ENCODE measurements around the gene IL1RAP.

The IL1RAP gene

DNA sequence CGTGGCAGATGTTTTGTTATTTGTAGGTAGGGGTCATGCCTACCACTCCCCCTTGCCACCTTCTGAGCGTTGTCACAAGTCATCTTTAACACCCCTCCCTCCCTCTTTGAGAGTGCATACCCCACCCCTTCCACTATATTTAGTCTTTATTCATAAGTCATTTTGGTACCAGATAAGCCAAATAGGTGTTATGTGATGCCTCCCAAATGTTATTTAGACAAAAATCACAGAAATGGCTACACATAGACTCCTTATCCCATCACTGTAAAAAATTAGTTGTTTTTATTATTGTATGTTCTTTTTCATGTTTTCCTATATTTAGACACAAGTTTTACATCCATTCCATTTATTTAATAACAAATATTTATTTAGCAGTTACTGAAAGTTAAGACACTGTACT is 93.1 kb downstream of the IL1RAP start:
- Histone ChIP-seq H3K9ac (ENCODE audit: low read depth, low read length) (no peak overlapping the region), H3K4me1 (ENCODE audit: control insufficient read depth, insufficient read depth, low read length) (no peaks in the 10 kb centered on the region), H3K4me3 (ENCODE audit: low read depth, low read length) (no peak overlapping the region), H3K27me3 (ENCODE audit: control insufficient read depth, insufficient read depth, low read length) (no peaks in the 10 kb centered on the region), H3K9me3 (ENCODE audit: control insufficient read depth, insufficient read depth, low read length) (no peaks in the 10 kb centered on the region), H3K36me3 (ENCODE audit: control insufficient read depth, insufficient read depth, low read length) (no peaks in the 10 kb centered on the region)

DNA sequence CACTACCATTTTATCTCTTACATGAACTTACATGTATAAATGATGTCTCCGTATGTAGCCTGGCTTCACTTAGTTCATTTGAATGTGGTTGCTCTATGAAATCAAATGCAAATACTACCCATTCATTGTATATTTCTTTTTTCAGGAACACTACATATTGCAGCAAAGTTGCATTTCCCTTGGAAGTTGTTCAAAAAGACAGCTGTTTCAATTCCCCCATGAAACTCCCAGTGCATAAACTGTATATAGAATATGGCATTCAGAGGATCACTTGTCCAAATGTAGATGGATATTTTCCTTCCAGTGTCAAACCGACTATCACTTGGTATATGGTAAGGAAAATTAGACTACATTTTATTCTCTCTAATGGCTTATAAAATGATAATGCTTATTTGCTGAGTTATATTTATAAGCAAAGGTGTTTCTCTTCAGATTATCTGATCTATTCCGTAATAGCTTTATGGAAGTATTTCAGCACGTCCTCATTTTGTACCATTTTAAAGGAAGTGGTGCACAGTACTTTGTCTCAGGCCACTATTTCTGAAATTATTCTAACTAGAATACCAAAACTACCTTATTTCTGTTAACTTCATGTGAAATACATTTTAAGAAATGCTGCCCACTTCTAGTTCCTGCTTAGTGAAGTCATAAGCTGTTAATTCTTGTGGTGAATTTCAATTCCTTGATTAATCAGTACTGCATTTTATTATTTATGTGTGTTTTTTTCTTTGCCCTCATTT is 95.1 kb downstream of the IL1RAP start:
- Histone ChIP-seq H3K4me1 (ENCODE audit: control insufficient read depth, insufficient read depth, low read length) (no peaks in the 10 kb centered on the region), H3K27me3 (ENCODE audit: control insufficient read depth, insufficient read depth, low read length) (no peaks in the 10 kb centered on the region), H3K9me3 (ENCODE audit: control insufficient read depth, insufficient read depth, low read length) (no peaks in the 10 kb centered on the region), H3K9ac (ENCODE audit: low read depth, low read length) (no peak overlapping the region), H3K36me3 (ENCODE audit: control insufficient read depth, insufficient read depth, low read length) (no peaks in the 10 kb centered on the region), H3K4me3 (ENCODE audit: low read depth, low read length) (no peak overlapping the region)

DNA sequence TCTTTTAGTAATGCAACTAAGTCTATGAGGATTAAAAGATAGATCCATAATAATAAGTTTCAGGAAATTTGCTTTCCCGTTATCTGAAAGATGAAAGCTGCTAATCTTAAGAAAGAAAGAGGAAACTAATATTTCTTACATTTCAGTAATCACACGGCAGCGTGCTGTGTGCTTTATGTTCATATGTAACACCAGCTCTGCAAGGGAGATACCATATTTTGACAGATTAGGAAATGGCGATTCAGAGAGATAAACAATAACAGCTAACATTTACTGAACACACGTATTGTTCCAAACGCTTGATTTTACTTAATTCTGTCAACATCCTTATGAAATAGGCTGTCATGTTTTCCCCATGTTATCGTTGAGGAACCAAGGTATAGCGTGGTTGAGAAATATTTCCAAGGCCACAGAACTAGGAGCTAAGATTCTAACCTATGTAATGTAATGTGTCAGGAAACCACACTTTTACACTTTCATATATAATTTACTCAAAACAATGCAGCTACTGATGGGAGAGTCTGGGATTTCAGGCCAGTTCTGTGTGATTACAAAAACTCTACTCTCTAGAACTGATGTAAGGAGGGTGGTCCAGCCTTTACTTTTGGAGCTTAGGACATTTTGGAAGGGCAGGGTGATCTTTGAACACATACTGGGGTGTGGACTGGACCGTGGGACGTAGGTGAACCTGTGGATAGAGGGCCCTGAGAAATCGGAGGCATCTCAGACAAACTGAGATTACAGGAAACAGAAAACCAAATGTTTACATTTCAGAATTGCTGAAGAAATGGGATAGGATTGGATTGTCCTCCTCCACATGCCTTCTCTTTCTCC is 100.6 kb downstream of the IL1RAP start:
- Histone ChIP-seq H3K27me3 (ENCODE audit: control insufficient read depth, insufficient read depth, low read length) (no peaks in the 10 kb centered on the region), H3K9me3 (ENCODE audit: control insufficient read depth, insufficient read depth, low read length) (no peaks in the 10 kb centered on the region), H3K36me3 (ENCODE audit: control insufficient read depth, insufficient read depth, low read length) (no peaks in the 10 kb centered on the region), H3K9ac (ENCODE audit: low read depth, low read length) (no peak overlapping the region), H3K4me3 (ENCODE audit: low read depth, low read length) (no peak overlapping the region), H3K4me1 (ENCODE audit: control insufficient read depth, insufficient read depth, low read length) (no peaks in the 10 kb centered on the region)

DNA sequence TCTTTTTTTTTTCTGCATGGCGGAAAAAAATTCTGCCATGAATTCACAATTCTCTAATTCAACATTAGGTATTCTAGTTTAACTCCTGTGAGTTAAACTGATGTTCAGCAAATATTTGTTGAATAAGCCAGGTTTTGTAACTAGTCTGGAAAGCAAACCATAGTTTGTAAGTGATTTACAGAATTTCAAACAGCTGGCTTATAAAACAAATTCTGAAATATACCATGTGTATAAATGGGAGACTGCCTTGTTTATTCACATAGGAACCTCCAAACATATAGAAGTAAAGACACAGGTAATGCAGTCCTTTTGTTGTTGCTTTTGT is 101.1 kb downstream of the IL1RAP start:
- Histone ChIP-seq H3K9ac (ENCODE audit: low read depth, low read length) (no peak overlapping the region), H3K4me1 (ENCODE audit: control insufficient read depth, insufficient read depth, low read length) (no peaks in the 10 kb centered on the region), H3K4me3 (ENCODE audit: low read depth, low read length) (no peak overlapping the region), H3K36me3 (ENCODE audit: control insufficient read depth, insufficient read depth, low read length) (no peaks in the 10 kb centered on the region), H3K27me3 (ENCODE audit: control insufficient read depth, insufficient read depth, low read length) (no peaks in the 10 kb centered on the region), H3K9me3 (ENCODE audit: control insufficient read depth, insufficient read depth, low read length) (no peaks in the 10 kb centered on the region)

DNA sequence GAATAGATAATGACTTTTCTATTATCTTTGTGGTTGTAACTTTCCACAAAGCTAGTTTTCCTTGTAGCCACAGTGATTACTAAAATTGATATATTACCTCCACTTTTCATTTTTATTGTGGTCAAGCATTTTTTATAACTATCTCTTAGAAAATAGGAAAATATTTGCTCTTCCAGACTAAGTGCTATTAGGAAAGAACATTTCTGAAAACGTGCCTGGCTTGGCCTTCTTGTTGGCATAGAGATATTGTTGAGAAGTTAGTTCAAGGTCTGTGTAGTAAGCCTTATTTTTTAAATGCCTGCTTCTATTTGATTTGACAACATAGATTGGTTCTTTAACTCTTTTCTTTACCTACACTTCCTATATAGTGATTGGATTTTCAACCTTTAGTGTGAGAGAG is 101.7 kb downstream of the IL1RAP start:
- Histone ChIP-seq H3K36me3 (ENCODE audit: control insufficient read depth, insufficient read depth, low read length) (no peaks in the 10 kb centered on the region), H3K4me1 (ENCODE audit: control insufficient read depth, insufficient read depth, low read length) (no peaks in the 10 kb centered on the region), H3K27me3 (ENCODE audit: control insufficient read depth, insufficient read depth, low read length) (no peaks in the 10 kb centered on the region), H3K9ac (ENCODE audit: low read depth, low read length) (no peak overlapping the region), H3K4me3 (ENCODE audit: low read depth, low read length) (no peak overlapping the region), H3K9me3 (ENCODE audit: control insufficient read depth, insufficient read depth, low read length) (no peaks in the 10 kb centered on the region)

DNA sequence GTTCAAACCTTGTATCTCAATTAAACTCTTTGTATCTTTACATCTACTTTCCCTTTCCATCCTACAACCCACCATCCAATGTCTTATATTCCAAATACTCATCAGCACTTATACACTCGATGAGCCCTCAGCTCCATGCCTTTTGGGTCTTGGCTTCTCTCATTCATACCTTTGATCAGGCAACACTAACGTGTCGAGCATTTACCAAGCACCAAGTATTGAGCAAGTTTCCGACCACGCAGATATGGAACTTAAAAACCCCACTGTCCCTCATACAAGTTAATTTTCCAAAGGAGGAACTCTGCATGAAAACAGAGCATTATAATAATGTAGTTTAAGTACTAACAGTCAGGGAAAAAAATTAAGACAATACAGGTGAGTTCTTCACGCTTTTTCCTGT is 102.8 kb downstream of the IL1RAP start:
- Histone ChIP-seq H3K9me3 (ENCODE audit: control insufficient read depth, insufficient read depth, low read length) (no peaks in the 10 kb centered on the region), H3K4me1 (ENCODE audit: control insufficient read depth, insufficient read depth, low read length) (no peaks in the 10 kb centered on the region), H3K4me3 (ENCODE audit: low read depth, low read length) (no peak overlapping the region), H3K36me3 (ENCODE audit: control insufficient read depth, insufficient read depth, low read length) (no peaks in the 10 kb centered on the region), H3K27me3 (ENCODE audit: control insufficient read depth, insufficient read depth, low read length) (no peaks in the 10 kb centered on the region), H3K9ac (ENCODE audit: low read depth, low read length) (no peak overlapping the region)

DNA sequence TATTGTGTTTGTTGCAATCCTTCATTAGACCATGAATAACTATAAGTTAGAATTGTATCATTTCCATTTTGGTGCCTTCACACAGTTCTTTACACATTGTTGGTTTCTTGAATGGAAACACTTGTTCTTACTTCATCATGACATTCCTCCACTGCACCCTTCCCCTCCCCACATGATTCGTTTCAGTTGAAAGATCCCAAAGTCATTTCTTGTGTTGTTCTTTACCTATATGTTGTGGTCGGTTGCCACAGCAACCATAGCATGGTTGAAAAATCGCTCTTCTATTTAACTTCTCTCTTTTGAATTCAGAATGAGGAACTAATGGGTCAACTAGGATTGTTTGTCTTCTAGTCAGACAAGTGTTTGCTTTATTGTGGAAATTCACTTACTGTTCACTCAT is 103.3 kb downstream of the IL1RAP start:
- Histone ChIP-seq H3K4me1 (ENCODE audit: control insufficient read depth, insufficient read depth, low read length) (no peaks in the 10 kb centered on the region), H3K36me3 (ENCODE audit: control insufficient read depth, insufficient read depth, low read length) (no peaks in the 10 kb centered on the region), H3K9me3 (ENCODE audit: control insufficient read depth, insufficient read depth, low read length) (no peaks in the 10 kb centered on the region), H3K9ac (ENCODE audit: low read depth, low read length) (no peak overlapping the region), H3K4me3 (ENCODE audit: low read depth, low read length) (no peak overlapping the region), H3K27me3 (ENCODE audit: control insufficient read depth, insufficient read depth, low read length) (no peaks in the 10 kb centered on the region)

DNA sequence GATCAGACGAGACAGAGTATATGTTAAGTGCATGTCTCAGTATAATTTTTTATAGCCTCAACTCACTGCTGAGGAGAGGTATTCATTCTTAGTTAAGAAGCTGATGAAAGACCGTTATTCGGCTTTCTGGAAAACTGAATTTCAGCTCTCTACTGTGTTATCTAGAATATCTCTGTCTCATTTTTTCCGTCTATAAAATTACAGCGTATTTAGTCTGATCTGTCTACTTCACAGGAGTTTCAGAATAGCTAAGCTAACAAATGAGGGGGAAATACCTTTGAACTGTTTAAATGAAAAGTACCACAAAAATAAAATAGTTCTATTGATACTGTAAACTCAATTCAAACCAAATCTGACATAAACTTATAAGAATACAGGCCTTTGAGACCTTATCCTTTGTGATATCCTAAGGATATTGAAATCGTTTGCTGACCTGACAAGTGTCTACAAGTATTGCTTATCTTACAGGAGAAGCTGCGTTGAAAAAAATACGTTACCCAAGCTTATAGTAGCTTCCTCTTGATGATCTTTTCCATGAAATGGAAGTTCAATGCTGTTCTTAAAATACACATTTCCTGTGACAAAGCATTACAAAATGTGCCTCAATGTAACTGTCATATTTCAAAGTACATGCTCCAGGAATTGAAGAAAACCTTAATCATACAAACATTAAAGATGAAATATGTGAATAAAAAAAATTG is 104.6 kb downstream of the IL1RAP start:
- H3K27me3 ChIP-seq (ENCODE audit: control insufficient read depth, insufficient read depth, low read length), result no peaks in the 10 kb centered on the region
- H3K4me1 ChIP-seq (ENCODE audit: control insufficient read depth, insufficient read depth, low read length), result no peaks in the 10 kb centered on the region
- no peaks in the 10 kb centered on the region for H3K9me3 ChIP-seq (ENCODE audit: control insufficient read depth, insufficient read depth, low read length)
- no peak overlapping the region for H3K9ac ChIP-seq (ENCODE audit: low read depth, low read length)
- H3K36me3 ChIP-seq (ENCODE audit: control insufficient read depth, insufficient read depth, low read length), result no peaks in the 10 kb centered on the region
- no peak overlapping the region for H3K4me3 ChIP-seq (ENCODE audit: low read depth, low read length)

DNA sequence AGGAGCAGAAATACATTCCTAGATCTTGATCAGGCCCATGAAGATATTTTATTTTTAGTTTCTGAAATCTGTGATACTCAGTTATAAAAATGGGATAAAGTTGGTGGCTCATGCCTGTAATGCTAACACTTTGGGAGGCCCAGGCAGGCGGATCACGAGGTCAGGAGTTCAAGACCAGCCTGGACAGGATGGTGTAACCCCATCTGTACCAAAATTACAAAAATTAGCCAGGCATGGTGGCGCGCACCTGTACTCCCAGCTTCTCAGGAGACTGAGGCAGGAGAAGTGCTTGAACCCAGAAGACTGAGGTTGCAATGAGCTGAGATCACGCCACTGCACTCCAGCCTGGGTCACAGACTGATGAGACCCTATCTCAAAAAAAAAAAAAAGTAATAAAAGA is 105.5 kb downstream of the IL1RAP start:
- no peaks in the 10 kb centered on the region for H3K27me3 ChIP-seq (ENCODE audit: control insufficient read depth, insufficient read depth, low read length)
- no peaks in the 10 kb centered on the region for H3K9me3 ChIP-seq (ENCODE audit: control insufficient read depth, insufficient read depth, low read length)
- H3K4me3 ChIP-seq (ENCODE audit: low read depth, low read length), result no peak overlapping the region
- H3K9ac ChIP-seq (ENCODE audit: low read depth, low read length), result no peak overlapping the region
- H3K36me3 ChIP-seq (ENCODE audit: control insufficient read depth, insufficient read depth, low read length), result no peaks in the 10 kb centered on the region
- H3K4me1 ChIP-seq (ENCODE audit: control insufficient read depth, insufficient read depth, low read length), result no peaks in the 10 kb centered on the region

DNA sequence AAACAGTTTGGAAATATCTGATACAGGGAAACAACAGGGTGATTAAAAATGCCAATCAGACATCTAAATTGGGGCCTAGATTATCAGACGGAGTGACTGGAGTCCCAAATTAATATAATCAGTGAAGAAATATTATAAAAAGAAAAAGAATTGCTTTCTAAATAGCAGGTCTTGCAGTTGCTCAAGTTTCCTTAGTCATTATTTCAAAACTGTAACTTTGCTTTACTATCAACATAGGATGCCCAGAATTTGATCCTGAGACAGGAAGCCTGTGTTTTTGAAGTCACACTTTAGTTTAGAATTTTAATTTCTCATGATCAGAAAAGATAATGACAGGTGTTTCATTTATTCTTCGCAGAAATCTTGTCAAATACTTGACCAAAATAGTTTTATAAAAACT is 105.9 kb downstream of the IL1RAP start:
- Histone ChIP-seq H3K9ac (ENCODE audit: low read depth, low read length) (no peak overlapping the region), H3K4me3 (ENCODE audit: low read depth, low read length) (no peak overlapping the region), H3K27me3 (ENCODE audit: control insufficient read depth, insufficient read depth, low read length) (no peaks in the 10 kb centered on the region), H3K4me1 (ENCODE audit: control insufficient read depth, insufficient read depth, low read length) (no peaks in the 10 kb centered on the region), H3K9me3 (ENCODE audit: control insufficient read depth, insufficient read depth, low read length) (no peaks in the 10 kb centered on the region), H3K36me3 (ENCODE audit: control insufficient read depth, insufficient read depth, low read length) (no peaks in the 10 kb centered on the region)

DNA sequence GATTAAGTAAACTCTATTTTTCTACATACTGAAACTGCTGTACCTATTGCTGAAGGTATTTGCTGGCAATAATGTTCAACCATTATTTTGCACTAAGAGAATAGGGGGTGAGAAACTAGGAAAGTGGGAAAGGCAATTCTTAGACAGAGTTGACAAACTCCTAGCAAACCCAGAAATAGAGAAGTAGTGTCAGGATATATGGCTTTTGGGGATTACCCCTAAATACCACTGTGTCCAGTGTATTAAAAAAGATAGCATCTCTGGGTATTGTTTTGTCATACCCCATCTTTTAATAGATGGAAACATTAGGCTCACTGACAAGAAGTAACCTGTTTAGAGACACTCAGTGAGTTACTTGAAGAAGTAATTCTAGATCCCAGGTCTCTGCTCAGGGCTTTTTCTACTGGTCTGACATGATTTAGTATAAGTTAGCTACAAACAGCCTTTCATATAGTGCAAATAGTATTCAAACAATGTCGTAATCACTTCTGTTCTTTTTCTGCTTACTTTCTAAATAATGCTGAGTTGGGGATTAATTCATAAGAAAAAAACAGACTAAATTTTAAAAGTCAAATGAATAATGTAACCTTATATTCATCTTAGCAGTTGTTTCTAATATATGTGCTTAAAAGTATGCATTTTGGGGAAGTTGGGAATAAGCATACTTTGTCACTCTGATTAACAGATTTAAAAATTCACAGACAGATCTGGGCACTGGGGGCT is 107.2 kb downstream of the IL1RAP start:
- H3K27me3 ChIP-seq (ENCODE audit: control insufficient read depth, insufficient read depth, low read length), result no peaks in the 10 kb centered on the region
- no peak overlapping the region for H3K4me3 ChIP-seq (ENCODE audit: low read depth, low read length)
- H3K4me1 ChIP-seq (ENCODE audit: control insufficient read depth, insufficient read depth, low read length), result no peaks in the 10 kb centered on the region
- no peak overlapping the region for H3K9ac ChIP-seq (ENCODE audit: low read depth, low read length)
- no peaks in the 10 kb centered on the region for H3K36me3 ChIP-seq (ENCODE audit: control insufficient read depth, insufficient read depth, low read length)
- H3K9me3 ChIP-seq (ENCODE audit: control insufficient read depth, insufficient read depth, low read length), result no peaks in the 10 kb centered on the region

Data from iPS-15b (cell line).